Measurements from ENCODE around the gene WWTR1.

WWTR1 gene

GRCh38 chr3:149563114-149563513, 94.7 kb downstream of the WWTR1 start:
- FAIRE-seq: no peak

GRCh38 chr3:149560617-149561016, 97.2 kb downstream of the WWTR1 start:
- no peak for FAIRE-seq

- FAIRE-seq: no peak
Measured at GRCh38 chr3:149560001-149560400, 97.8 kb downstream of the WWTR1 start.

- FAIRE-seq: no peak
Measured at GRCh38 chr3:149559525-149559924, 98.3 kb downstream of the WWTR1 start.

- FAIRE-seq: no peak
Measured at GRCh38 chr3:149555927-149556326, 101.9 kb downstream of the WWTR1 start.

GRCh38 chr3:149554826-149555225, 103.0 kb downstream of the WWTR1 start:
- FAIRE-seq: no peak

- FAIRE-seq: no peak
Measured at GRCh38 chr3:149553781-149554451, 103.9 kb downstream of the WWTR1 start.

- no peak for FAIRE-seq
Measured at GRCh38 chr3:149552700-149553099, 105.1 kb downstream of the WWTR1 start.

- FAIRE-seq: no peak
Measured at GRCh38 chr3:149551500-149551899, 106.3 kb downstream of the WWTR1 start.

- FAIRE-seq: no peak
Measured at GRCh38 chr3:149548669-149549065, 109.2 kb downstream of the WWTR1 start.

- no peak for FAIRE-seq
Measured at GRCh38 chr3:149547954-149548668, 109.7 kb downstream of the WWTR1 start.

- FAIRE-seq: no peak
Measured at GRCh38 chr3:149547413-149547812, 110.4 kb downstream of the WWTR1 start.

GRCh38 chr3:149545049-149545448, 112.8 kb downstream of the WWTR1 start:
- no peak for FAIRE-seq

GRCh38 chr3:149542375-149543312, 115.2 kb downstream of the WWTR1 start:
- no peak for FAIRE-seq

- FAIRE-seq: no peak
Measured at GRCh38 chr3:149541091-149541491, 116.7 kb downstream of the WWTR1 start.

GRCh38 chr3:149538371-149538770, 119.5 kb downstream of the WWTR1 start:
- FAIRE-seq: no peak

- FAIRE-seq: no peak
Measured at GRCh38 chr3:149536429-149536828, 121.4 kb downstream of the WWTR1 start.

GRCh38 chr3:149535333-149535685, 122.5 kb downstream of the WWTR1 start:
- no peak for FAIRE-seq

GRCh38 chr3:149534671-149535332, 123.0 kb downstream of the WWTR1 start:
- FAIRE-seq: no peak

- FAIRE-seq: no peak
Measured at GRCh38 chr3:149534082-149534481, 123.7 kb downstream of the WWTR1 start.

GRCh38 chr3:149532489-149533180, 125.2 kb downstream of the WWTR1 start:
- FAIRE-seq: no peak

- no peak for FAIRE-seq
Measured at GRCh38 chr3:149529099-149529498, 128.7 kb downstream of the WWTR1 start.

GRCh38 chr3:149528340-149528650, 129.5 kb downstream of the WWTR1 start:
- no peak for FAIRE-seq

All from TTC549 (cell line).